ENCODE results near the gene TEDC2. TPM values are rescaled to one million over a fixed set of nuclear protein-coding genes. Genes with fewer than 3 reads are reported as not detected.
"Not testable (repeated sequence)": the region's sequence is repeated elsewhere in the genome, so short reads cannot be mapped to it uniquely, and the experiment has no call there.

Gene TEDC2
- polyA plus RNA-seq, 2 of the 4 experiments (the other 2 are of a cell fraction): 9.5 to 22.6 TPM

- TF ChIP-seq EP300 (IDR thresholded peaks at IDR 0.05) (no peak), CTCF (IDR thresholded peaks at IDR 0.05) (no peak), NPAS2 (CRISPR knock-in tag; IDR thresholded peaks at IDR 0.05; ENCODE audit: borderline replicate concordance) (no peak), BHLHE40 (IDR thresholded peaks at IDR 0.05; ENCODE audit: low read depth, low read length) (no peak), BCL3 (IDR thresholded peaks at IDR 0.05) (no peak), ZFP36 (IDR thresholded peaks at IDR 0.05; ENCODE audit: borderline replicate concordance, partially characterized antibody) (no peak), PBX3 (IDR thresholded peaks at IDR 0.05) (no peak), KDM5A (IDR thresholded peaks at IDR 0.05) (no peak)
- ATAC-seq: no peak
- DNase-seq (ENCODE audit: low read depth in 1 of 2, low spot score in 1 of 2): no peak
- FAIRE-seq: no peak
- Histone ChIP-seq H3K4me3 (no peak overlapping the region), H3K9me3 (no peaks in the 10 kb centered on the region), H3K4me1 (peaks cover 17% of the 10 kb centered on the region; the same call in 2 of the 3 replicates), H3K27ac (no peak overlapping the region), H3K4me2 (no peak overlapping the region)
- CTCF ChIA-PET: interaction anchor here (0.8 to 1.7 kb wide), 2 partner anchors 10 to 69 kb away, joined by 3 to 8 read pairs; no protein-coding TSS in a partner anchor
- POLR2A ChIA-PET: no interaction called here
- 96% methylated on average over 6 of the region's 6 CpGs for WGBS (ENCODE audit: missing lambda C conversion rate)
Observed at GRCh38 chr16:2432286-2432685, 27.6 kb upstream of the TEDC2 start.

GRCh38 chr16:2432801-2433505 is 27.0 kb upstream of the TEDC2 start:
- CTCF ChIA-PET: interaction anchor here (1.7 kb wide), 1 partner anchor 10 kb away, joined by 8 read pairs; no protein-coding TSS in a partner anchor
- H3K4me1 ChIP-seq: peaks cover 17% of the 10 kb centered on the region; the same call in 2 of the 3 replicates
- no peaks in the 10 kb centered on the region for H3K9me3 ChIP-seq
- ATAC-seq (no peak), DNase-seq (ENCODE audit: low read depth in 1 of 2, low spot score in 1 of 2) (no peak), FAIRE-seq (no peak)
- WGBS (ENCODE audit: missing lambda C conversion rate): 95% methylated on average over 15 of the region's 15 CpGs
- H3K27ac ChIP-seq: no peak overlapping the region
- H3K4me2 ChIP-seq: no peak overlapping the region
- H3K4me3 ChIP-seq: no peak overlapping the region
- POLR2A ChIA-PET: no interaction called here
- TF ChIP-seq PHF8 (IDR thresholded peaks at IDR 0.05; ENCODE audit: borderline replicate concordance, low read depth): no peak
- TF ChIP-seq JUN (IDR thresholded peaks at IDR 0.05): no peak
- TF ChIP-seq ZSCAN20 (CRISPR knock-in tag; IDR thresholded peaks at IDR 0.05): no peak
- TF ChIP-seq ZNF302 (CRISPR knock-in tag; IDR thresholded peaks at IDR 0.05): no peak
- no peak for TF ChIP-seq JUNB (IDR thresholded peaks at IDR 0.05)
- TF ChIP-seq NFE2L2 (conservative IDR thresholded peaks at IDR 0.05; ENCODE audit: low read length): no peak
- no peak for TF ChIP-seq CTCF (IDR thresholded peaks at IDR 0.05)
- no peak for TF ChIP-seq HES2 (IDR thresholded peaks at IDR 0.05)
- no peak for TF ChIP-seq EHMT2 (IDR thresholded peaks at IDR 0.05; ENCODE audit: low read depth)
- no peak for TF ChIP-seq USF2 (IDR thresholded peaks at IDR 0.05)
- no peak for TF ChIP-seq CBX8 (IDR thresholded peaks at IDR 0.05)
- no peak for TF ChIP-seq FOSB (CRISPR knock-in tag; IDR thresholded peaks at IDR 0.05)
- no peak for TF ChIP-seq CHD4 (IDR thresholded peaks at IDR 0.05; ENCODE audit: borderline replicate concordance)
- TF ChIP-seq SREBF2 (IDR thresholded peaks at IDR 0.05): no peak
- no peak for TF ChIP-seq TP53 (CRISPR knock-in tag; IDR thresholded peaks at IDR 0.05)
- no peak for TF ChIP-seq RARB (CRISPR knock-in tag; IDR thresholded peaks at IDR 0.05)
- no peak for TF ChIP-seq MYC (IDR thresholded peaks at IDR 0.05; ENCODE audit: borderline replicate concordance, low read length)
- TF ChIP-seq CHD2 (IDR thresholded peaks at IDR 0.05; ENCODE audit: low read length, partially characterized antibody): no peak
- TF ChIP-seq HOXB13 (CRISPR knock-in tag; IDR thresholded peaks at IDR 0.05; ENCODE audit: low read depth): no peak
- TF ChIP-seq HDAC2 (IDR thresholded peaks at IDR 0.05): no peak

- H3K4me1 ChIP-seq; H3K4me2 ChIP-seq; H3K4me3 ChIP-seq; DNase-seq (ENCODE audit: low read depth in 1 of 2, low spot score in 1 of 2); POLR2A ChIA-PET; ATAC-seq; H3K9me3 ChIP-seq; FAIRE-seq; H3K27ac ChIP-seq: not testable (repeated sequence)
- 95% methylated on average over 4 of the region's 4 CpGs for WGBS (ENCODE audit: missing lambda C conversion rate)
- CTCF ChIA-PET: interaction anchor here (1.1 to 1.4 kb wide), 3 partner anchors 10 to 241 kb away, joined by 3 to 4 read pairs (median 3); no protein-coding TSS in a partner anchor
Observed at GRCh38 chr16:2435236-2435635, 24.7 kb upstream of the TEDC2 start.
